Esophagus muscularis mucosa (tissue), 4 donors: ENCODE results near the gene OSR1. TPM values are rescaled to one million over a fixed set of nuclear protein-coding genes. Genes with fewer than 3 reads are reported as not detected.
A peak's percentile ranks its signal among the peaks of the same experiment; 100 is the strongest.

Experiments used
- DNase-seq: peaks from one replicate; pipeline ENCODE4 v3.0.0-alpha.2; 2017; ENCODE audit errors: extremely low spot score
- H3K27ac ChIP-seq, 4 donors: fragments of 200-600 bp; sonication (generic); replicated peaks in 1 of 4; 1 replicate in 3 of 4; 2 replicates in 1 of 4; pipeline ENCODE4 v1.5.1; 2016 to 2019; ENCODE audit warnings: mild to moderate bottlenecking in 1 of 4
- H3K27me3 ChIP-seq, 4 donors: fragments of 200-600 bp; sonication (generic); one replicate each; pipeline versions ENCODE4 v1.5.1 to v1.6.0; 2016 to 2019
- H3K36me3 ChIP-seq, 4 donors: fragments of 200-600 bp; sonication (generic); one replicate each; pipeline ENCODE4 v1.5.1; 2016 to 2019
- H3K4me1 ChIP-seq, 4 donors: fragments of 200-600 bp; sonication (generic); one replicate each; pipeline ENCODE4 v1.5.1; 2016 to 2019
- H3K4me3 ChIP-seq, 4 donors: fragments of 200-600 bp; sonication (generic); 1 replicate in 2 of 4; 2 replicates in 2 of 4; pipeline ENCODE4 v1.5.1; 2016 to 2019; ENCODE audit warnings: mild to moderate bottlenecking in 4 of 4, moderate library complexity in 1 of 4
- H3K9me3 ChIP-seq, 4 donors: fragments of 200-600 bp; sonication (generic); 1 replicate in 3 of 4; 2 replicates in 1 of 4; pipeline ENCODE4 v1.5.1; 2016 to 2019
- EP300 ChIP-seq: sonication (generic); formaldehyde crosslinking; IDR thresholded peaks from one replicate; pipeline ENCODE4 v1.6.1; 2017; ENCODE audit warnings: antibody characterized with exemption
- POLR2A ChIP-seq: fragments of 450-650 bp; IDR thresholded peaks from one replicate; pipeline ENCODE4 v1.6.1; 2017; ENCODE audit warnings: antibody characterized with exemption, moderate library complexity, mild to moderate bottlenecking, low read depth
- POLR2AphosphoS5 ChIP-seq, 2 donors: sonication (generic); formaldehyde crosslinking; IDR thresholded peaks; one replicate each; pipeline ENCODE4 v1.6.1; 2017; ENCODE audit warnings: antibody characterized with exemption in 2 of 2
- WGBS: methylation state at CpG from one replicate; pipeline ENCODE4 v1.1.5; 2018; 5-methylcytosine and 5-hydroxymethylcytosine counted together
- intact Hi-C: fragments of 100-400 bp; cut with DNase I; formaldehyde crosslinking; loops from one replicate; pipeline ENCODE4 v1.15.1; 2023
- total RNA-seq, 4 donors: library from RNA; depleted of rRNA; stranded (reverse); fragments of >200 nt; gene quantifications; one replicate each; pipeline versions ENCODE4 v1.1.0 to v1.2.1, GENCODE V29; 2016
- TF ChIP-seq, protein P1 (sequence below), 3 experiments: fragments of 200-600 bp in 2 of 3; fragments of 450-650 bp in 1 of 3; sonication (generic) in 2 of 3; IDR thresholded peaks; one replicate each; pipeline ENCODE4 v1.5.1; 2017 to 2019; ENCODE audit warnings: antibody characterized with exemption in 3 of 3, mild to moderate bottlenecking in 2 of 3, moderate library complexity in 1 of 3

The OSR1 gene
- total RNA-seq, 4 donors from 2014 or later: 50.3 to 99.6 (median 74.7) TPM

- WGBS: 45% methylated on average over 2 of the region's 2 CpGs
- Histone ChIP-seq H3K27me3 (no peaks in the 10 kb centered on the region), H3K36me3 (no peaks in the 10 kb centered on the region), H3K27ac (no peak overlapping the region), H3K4me1 (peaks cover 0 to 19% (median 6%) of the 10 kb centered on the region in 4 donors), H3K4me3 (no peak overlapping the region), H3K9me3 (no peaks in the 10 kb centered on the region)
- no peak for DNase-seq
- TF ChIP-seq, protein P1, sequence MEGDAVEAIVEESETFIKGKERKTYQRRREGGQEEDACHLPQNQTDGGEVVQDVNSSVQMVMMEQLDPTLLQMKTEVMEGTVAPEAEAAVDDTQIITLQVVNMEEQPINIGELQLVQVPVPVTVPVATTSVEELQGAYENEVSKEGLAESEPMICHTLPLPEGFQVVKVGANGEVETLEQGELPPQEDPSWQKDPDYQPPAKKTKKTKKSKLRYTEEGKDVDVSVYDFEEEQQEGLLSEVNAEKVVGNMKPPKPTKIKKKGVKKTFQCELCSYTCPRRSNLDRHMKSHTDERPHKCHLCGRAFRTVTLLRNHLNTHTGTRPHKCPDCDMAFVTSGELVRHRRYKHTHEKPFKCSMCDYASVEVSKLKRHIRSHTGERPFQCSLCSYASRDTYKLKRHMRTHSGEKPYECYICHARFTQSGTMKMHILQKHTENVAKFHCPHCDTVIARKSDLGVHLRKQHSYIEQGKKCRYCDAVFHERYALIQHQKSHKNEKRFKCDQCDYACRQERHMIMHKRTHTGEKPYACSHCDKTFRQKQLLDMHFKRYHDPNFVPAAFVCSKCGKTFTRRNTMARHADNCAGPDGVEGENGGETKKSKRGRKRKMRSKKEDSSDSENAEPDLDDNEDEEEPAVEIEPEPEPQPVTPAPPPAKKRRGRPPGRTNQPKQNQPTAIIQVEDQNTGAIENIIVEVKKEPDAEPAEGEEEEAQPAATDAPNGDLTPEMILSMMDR (IDR thresholded peaks at IDR 0.05): no peak
- TF ChIP-seq POLR2AphosphoS5 (IDR thresholded peaks at IDR 0.05): no peak
- TF ChIP-seq EP300: no peak
- TF ChIP-seq POLR2A: no peak
- intact Hi-C loops: no loop called here
These were observed 20.5 kb upstream of the OSR1 start for GRCh38 chr2:19378939-19379338.

DNA sequence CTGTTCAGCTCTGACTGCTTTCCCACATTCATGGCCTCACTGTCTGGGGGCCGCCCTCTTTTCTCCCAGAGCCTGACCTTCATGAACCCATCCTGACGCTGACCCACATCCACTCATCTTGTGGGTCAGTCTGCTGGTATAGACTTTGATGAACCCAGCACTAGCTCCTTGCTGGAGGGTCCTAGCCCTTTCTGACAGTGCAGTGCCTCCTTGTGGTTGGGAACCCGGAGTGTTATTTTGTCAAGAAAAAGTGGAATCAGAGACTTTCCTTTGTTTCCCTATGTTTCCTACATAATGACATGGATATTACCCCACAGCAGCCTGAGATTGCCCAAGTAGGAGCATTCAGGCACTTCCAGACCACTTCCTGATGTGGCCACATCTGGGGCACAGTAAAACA, 19.3 kb upstream of the OSR1 start:
- TF ChIP-seq, protein P1 (IDR thresholded peaks at IDR 0.05): no peak
- TF ChIP-seq POLR2A (no peak), POLR2AphosphoS5 (IDR thresholded peaks at IDR 0.05) (no peak), EP300 (no peak)
- H3K27ac ChIP-seq: no peak overlapping the region
- intact Hi-C loops: no loop called here
- H3K27me3 ChIP-seq: no peaks in the 10 kb centered on the region
- no peaks in the 10 kb centered on the region for H3K9me3 ChIP-seq
- H3K4me1 ChIP-seq: peaks cover 0 to 19% (median 6%) of the 10 kb centered on the region in 4 donors
- H3K36me3 ChIP-seq: no peaks in the 10 kb centered on the region
- H3K4me3 ChIP-seq: no peak overlapping the region
- WGBS: 84% methylated on average over 3 of the region's 3 CpGs
- no peak for DNase-seq

DNA sequence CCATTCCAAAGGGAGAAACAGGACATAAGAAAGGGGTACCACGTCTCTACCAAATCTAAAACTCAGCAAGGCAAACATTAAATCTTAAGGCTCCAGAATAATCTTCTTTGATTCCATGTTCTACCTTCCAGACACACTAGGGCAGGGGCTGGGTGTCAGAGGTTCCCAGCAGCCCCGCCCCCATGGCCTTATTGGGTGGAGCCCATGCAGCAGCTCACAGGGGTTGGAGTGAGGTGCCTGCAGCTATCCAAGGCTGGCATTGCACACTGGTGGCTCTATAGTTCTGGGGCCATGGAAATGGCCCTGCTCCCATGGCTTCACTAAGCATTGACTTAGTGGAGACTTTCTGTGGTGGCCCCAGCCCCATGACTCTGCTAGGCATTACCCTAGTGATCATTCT, 14.9 kb upstream of the OSR1 start:
- no peak overlapping the region for H3K27ac ChIP-seq
- no peak overlapping the region for H3K4me3 ChIP-seq
- peaks cover 0 to 3% (median 1%) of the 10 kb centered on the region in 4 donors for H3K4me1 ChIP-seq
- H3K9me3 ChIP-seq: no peaks in the 10 kb centered on the region
- no peaks in the 10 kb centered on the region for H3K27me3 ChIP-seq
- DNase-seq: peak; percentile 68
- TF ChIP-seq POLR2A (no peak), EP300 (no peak), POLR2AphosphoS5 (IDR thresholded peaks at IDR 0.05) (no peak)
- TF ChIP-seq, protein P1 (IDR thresholded peaks at IDR 0.05): no peak
- no peaks in the 10 kb centered on the region for H3K36me3 ChIP-seq
- intact Hi-C loops: no loop called here
- WGBS: 98% methylated on average over 2 of the region's 2 CpGs

DNA sequence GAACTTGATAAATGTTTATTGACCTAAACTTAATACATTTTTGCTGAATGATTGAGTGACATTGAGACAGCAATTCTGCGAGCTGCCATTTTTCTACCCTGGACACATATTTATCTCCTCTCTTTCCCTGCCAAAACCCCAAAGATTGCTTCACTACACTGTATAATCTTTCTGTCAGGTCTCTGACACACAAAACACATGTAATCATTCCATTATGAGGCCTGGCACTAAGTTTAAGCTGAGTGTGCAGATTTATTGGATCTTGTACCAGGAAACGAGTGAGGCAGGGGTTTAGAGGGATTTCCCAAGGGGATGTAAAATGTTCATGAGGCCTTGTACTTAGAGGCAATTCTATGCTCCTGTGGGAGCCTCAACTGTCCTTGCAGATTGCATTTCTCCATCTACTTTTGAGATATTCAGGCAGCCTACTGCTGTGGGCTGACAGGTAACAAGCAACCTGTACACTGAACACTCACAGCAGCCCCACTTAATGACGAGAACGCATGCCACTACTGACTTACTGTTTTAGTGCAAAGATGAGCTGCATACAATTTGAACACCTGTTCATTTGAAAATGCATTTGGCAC, 13.7 kb upstream of the OSR1 start:
- 75% methylated on average over 4 of the region's 4 CpGs for WGBS
- TF ChIP-seq POLR2AphosphoS5 (IDR thresholded peaks at IDR 0.05) (no peak), POLR2A (no peak)
- TF ChIP-seq, protein P1 (IDR thresholded peaks at IDR 0.05): no peak
- intact Hi-C loops: no loop called here

More for the DNA sequence above, 13.7 kb upstream of the OSR1 start:
- H3K4me3 ChIP-seq: no peak overlapping the region
- H3K4me1 ChIP-seq: no peaks in the 10 kb centered on the region
- H3K27ac ChIP-seq: no peak overlapping the region
- no peaks in the 10 kb centered on the region for H3K9me3 ChIP-seq
- no peaks in the 10 kb centered on the region for H3K36me3 ChIP-seq
- H3K27me3 ChIP-seq: no peaks in the 10 kb centered on the region
- no peak for DNase-seq
